Thyroid gland (tissue), 4 donors: ENCODE data around the gene CFAP251.

Experiments used
- CTCF ChIP-seq, 6 experiments: fragments of 200-600 bp in 3 of 6; fragments of 450-650 bp in 3 of 6; sonication (generic) in 3 of 6; IDR thresholded peaks; one replicate each; pipeline ENCODE4 v1.5.1; 2016 to 2019; ENCODE audit warnings: antibody characterized with exemption in 6 of 6, mild to moderate bottlenecking in 2 of 6, inconsistent platforms in 1 of 6, moderate library complexity in 1 of 6
- POLR2A ChIP-seq, 2 donors: fragments of 450-650 bp; IDR thresholded peaks; one replicate each; pipeline ENCODE4 v1.6.1; 2017; ENCODE audit warnings: antibody characterized with exemption in 2 of 2, mild to moderate bottlenecking in 2 of 2, moderate library complexity in 1 of 2

- TF ChIP-seq CTCF (IDR thresholded peaks at IDR 0.05): no peak
- no peak for TF ChIP-seq POLR2A (IDR thresholded peaks at IDR 0.05)
Measured at GRCh38 chr12:122050706-122051105, 132.3 kb downstream of the CFAP251 start.
